ENCODE measurements around the gene CSNK1A1.

CSNK1A1 gene

DNA sequence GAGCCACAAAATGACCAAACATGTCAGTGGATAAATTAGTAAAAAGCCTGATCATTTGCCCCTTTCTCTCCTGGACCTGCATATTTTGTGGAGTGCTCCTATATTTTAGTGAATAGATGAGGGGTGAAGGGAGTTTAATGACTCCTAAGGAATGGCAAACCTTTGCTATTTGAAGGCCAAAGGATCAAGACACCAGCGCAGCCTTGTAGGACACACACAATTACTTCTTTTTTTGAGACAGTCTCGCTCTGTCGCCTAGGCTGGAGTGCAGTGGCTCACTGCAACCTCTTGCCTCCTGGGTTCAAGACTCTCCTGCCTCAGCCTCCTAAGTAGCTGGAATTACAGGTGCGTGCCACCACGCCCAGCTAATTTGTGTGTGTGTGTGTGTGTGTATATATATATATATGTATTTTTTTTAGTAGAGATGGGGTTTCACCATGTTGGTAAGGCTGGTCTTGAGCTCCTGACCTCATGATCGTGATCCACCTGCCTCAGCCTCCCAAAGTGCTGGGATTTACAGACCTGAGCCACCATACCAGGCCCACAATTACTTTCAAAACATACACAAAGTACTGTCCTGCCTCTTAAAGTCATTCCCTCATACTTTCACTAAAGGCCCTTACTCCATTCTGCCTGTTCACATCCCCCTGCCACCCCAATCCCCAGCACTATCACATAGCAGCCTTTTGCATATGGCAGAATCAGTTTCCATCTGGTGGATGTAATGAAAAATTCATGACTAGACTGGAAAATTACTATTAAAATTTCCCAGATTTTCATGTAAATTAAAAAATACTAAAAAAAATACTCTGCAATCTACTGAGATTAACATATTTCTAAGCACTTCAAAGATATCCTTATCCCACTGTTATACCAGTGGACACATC lies 60.4 kb downstream of the CSNK1A1 start:
- no peak for DNase-seq
- Histone ChIP-seq H3K9me3 (ENCODE audit: severe bottlenecking) (no peaks in the 10 kb centered on the region), H3K27me3 (ENCODE audit: insufficient read depth, low read depth, severe bottlenecking) (no peaks in the 10 kb centered on the region), H3K36me3 (peaks cover 9% of the 10 kb centered on the region), H3K27ac (no peak overlapping the region), H3K4me3 (ENCODE audit: low read depth, low read length) (no peak overlapping the region)
- TF ChIP-seq, protein P1, sequence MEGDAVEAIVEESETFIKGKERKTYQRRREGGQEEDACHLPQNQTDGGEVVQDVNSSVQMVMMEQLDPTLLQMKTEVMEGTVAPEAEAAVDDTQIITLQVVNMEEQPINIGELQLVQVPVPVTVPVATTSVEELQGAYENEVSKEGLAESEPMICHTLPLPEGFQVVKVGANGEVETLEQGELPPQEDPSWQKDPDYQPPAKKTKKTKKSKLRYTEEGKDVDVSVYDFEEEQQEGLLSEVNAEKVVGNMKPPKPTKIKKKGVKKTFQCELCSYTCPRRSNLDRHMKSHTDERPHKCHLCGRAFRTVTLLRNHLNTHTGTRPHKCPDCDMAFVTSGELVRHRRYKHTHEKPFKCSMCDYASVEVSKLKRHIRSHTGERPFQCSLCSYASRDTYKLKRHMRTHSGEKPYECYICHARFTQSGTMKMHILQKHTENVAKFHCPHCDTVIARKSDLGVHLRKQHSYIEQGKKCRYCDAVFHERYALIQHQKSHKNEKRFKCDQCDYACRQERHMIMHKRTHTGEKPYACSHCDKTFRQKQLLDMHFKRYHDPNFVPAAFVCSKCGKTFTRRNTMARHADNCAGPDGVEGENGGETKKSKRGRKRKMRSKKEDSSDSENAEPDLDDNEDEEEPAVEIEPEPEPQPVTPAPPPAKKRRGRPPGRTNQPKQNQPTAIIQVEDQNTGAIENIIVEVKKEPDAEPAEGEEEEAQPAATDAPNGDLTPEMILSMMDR (IDR thresholded peaks at IDR 0.05; ENCODE audit: low read depth, low read length): no peak

DNA sequence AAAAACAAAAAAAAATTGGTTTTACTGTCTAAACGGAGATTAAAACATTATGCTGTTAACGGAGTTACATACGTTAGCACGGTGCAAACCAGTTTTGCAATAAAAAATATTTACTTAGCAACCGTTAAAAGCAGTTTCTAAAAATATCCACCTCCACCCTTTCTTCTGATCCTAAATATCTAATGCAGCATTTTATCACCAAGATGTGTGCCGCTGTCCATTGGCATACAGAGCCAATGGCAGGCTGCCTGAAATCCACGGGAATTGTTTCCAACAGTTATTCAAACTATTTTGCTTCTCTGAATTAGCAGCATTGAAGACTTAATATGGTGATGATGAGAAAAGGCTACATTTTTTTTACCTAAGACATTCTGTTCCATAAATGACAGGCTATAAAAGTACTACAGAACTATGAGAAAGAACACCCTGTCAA lies 61.6 kb downstream of the CSNK1A1 start:
- no peak for DNase-seq
- Histone ChIP-seq H3K36me3 (peaks cover 2% of the 10 kb centered on the region), H3K9me3 (ENCODE audit: severe bottlenecking) (no peaks in the 10 kb centered on the region), H3K27ac (no peak overlapping the region), H3K4me3 (ENCODE audit: low read depth, low read length) (no peak overlapping the region), H3K27me3 (ENCODE audit: insufficient read depth, low read depth, severe bottlenecking) (no peaks in the 10 kb centered on the region)
- TF ChIP-seq, protein P1 (IDR thresholded peaks at IDR 0.05; ENCODE audit: low read depth, low read length): no peak

DNA sequence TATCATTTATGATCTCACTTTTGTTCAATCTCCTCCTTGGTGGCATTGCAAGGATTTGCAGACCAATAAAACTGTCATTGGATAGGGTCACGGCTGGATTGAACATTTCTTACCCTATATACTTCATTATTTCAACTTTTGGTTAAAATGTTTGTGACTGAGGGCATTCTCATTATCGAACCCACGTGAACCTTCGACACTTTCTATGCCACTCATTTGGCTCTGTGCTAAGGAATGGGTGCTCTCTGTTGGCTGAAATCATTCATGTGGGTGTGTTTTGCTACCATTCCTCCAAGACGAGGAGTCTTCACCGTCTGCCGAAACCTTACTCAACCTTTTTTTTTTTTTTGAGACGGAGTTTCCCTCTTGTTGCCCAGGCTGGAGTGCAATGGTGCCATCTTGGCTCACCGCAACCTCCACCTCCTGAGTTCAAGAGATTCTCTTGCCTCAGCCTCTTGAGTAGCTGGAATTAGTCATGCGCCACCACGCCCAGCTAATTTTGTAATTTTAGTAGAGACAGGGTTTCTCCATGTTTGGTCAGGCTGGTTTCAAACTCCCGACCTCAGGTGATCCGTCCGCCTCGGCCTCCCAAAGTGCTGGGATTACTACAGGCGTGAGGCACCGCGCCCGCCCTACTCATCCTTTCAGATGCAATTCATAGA lies 62.5 kb downstream of the CSNK1A1 start:
- H3K9me3 ChIP-seq (ENCODE audit: severe bottlenecking): no peaks in the 10 kb centered on the region
- H3K27ac ChIP-seq: no peak overlapping the region
- no peak overlapping the region for H3K4me3 ChIP-seq (ENCODE audit: low read depth, low read length)
- no peaks in the 10 kb centered on the region for H3K36me3 ChIP-seq
- no peaks in the 10 kb centered on the region for H3K27me3 ChIP-seq (ENCODE audit: insufficient read depth, low read depth, severe bottlenecking)
- no peak for DNase-seq
- TF ChIP-seq, protein P1 (IDR thresholded peaks at IDR 0.05; ENCODE audit: low read depth, low read length): no peak

DNA sequence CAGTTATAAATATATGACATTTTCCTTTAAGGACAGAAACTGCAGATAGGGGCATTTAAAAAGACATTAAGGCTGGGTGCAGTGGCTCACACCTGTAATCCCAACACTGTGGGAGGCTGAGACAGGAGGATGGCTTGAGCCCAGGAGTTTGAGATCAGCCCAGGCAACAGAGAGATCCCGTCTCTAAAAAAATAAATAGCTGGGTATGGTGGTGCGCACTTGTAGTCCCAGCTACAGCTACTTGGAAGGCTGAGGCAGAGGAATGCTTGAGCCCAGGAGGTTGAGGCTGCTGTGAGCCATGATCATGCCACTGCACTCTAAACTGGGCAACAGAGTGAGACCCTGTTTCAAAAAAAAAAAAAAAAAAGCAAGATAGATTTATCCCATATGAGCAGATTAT lies 63.6 kb downstream of the CSNK1A1 start:
- no peak for DNase-seq
- no peaks in the 10 kb centered on the region for H3K9me3 ChIP-seq (ENCODE audit: severe bottlenecking)
- H3K36me3 ChIP-seq: no peaks in the 10 kb centered on the region
- no peaks in the 10 kb centered on the region for H3K27me3 ChIP-seq (ENCODE audit: insufficient read depth, low read depth, severe bottlenecking)
- no peak overlapping the region for H3K27ac ChIP-seq
- TF ChIP-seq, protein P1 (IDR thresholded peaks at IDR 0.05; ENCODE audit: low read depth, low read length): no peak
- H3K4me3 ChIP-seq (ENCODE audit: low read depth, low read length): no peak overlapping the region

DNA sequence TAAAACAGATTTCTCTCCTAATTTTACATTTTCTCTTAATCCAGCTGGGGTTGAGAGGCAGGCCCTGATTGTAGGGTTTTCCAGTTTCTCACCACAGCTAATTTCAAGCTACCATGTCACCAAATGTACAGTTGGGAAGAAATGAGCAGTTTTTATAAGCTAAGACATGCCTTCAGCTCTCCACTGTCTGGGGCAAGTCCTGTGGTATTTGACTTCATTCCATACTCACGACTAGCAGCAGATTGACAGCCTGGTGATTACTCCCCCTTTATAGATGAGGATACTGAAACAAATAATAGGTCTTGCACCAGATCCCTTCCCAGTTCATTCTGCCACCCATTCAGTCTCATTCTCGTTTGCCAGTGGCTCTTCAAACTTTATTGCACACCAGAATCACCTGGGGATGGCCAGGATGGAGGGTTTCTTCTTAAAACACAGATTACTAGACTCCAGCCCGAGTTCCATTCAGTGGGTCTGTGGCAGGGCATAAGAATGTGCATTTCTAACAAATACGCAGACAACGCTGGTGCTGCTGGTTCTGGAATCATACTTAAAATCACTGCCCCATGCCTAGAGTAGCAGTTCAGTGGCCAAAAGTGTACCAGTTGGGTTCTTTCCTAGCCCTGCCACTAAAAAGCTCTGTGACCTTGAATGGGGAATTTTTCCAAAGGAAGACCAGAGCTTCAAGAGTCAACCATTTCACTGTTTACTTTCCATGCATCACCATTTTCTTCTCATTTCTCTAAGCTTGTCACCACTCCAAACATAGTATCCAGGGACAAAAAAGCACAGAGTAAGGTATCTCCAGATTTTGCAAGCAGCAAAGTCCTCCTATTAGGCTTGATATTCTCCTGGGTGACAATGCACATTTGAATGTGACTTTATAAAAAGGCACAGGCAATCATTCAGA lies 64.3 kb downstream of the CSNK1A1 start:
- H3K27ac ChIP-seq: no peak overlapping the region
- H3K4me3 ChIP-seq (ENCODE audit: low read depth, low read length): no peak overlapping the region
- H3K27me3 ChIP-seq (ENCODE audit: insufficient read depth, low read depth, severe bottlenecking): no peaks in the 10 kb centered on the region
- TF ChIP-seq, protein P1 (IDR thresholded peaks at IDR 0.05; ENCODE audit: low read depth, low read length): no peak
- no peak for DNase-seq
- H3K36me3 ChIP-seq: no peaks in the 10 kb centered on the region
- H3K9me3 ChIP-seq (ENCODE audit: severe bottlenecking): no peaks in the 10 kb centered on the region
